ENCODE results near the gene ALG9. TPM values are rescaled to one million over a fixed set of nuclear protein-coding genes. Genes with fewer than 3 reads are reported as not detected.
"Not testable (repeated sequence)": the region's sequence is repeated elsewhere in the genome, so short reads cannot be mapped to it uniquely, and the experiment has no call there.

The ALG9 gene
- total RNA-seq, 1 experiment from 2014 or later = 28.8 TPM

DNA sequence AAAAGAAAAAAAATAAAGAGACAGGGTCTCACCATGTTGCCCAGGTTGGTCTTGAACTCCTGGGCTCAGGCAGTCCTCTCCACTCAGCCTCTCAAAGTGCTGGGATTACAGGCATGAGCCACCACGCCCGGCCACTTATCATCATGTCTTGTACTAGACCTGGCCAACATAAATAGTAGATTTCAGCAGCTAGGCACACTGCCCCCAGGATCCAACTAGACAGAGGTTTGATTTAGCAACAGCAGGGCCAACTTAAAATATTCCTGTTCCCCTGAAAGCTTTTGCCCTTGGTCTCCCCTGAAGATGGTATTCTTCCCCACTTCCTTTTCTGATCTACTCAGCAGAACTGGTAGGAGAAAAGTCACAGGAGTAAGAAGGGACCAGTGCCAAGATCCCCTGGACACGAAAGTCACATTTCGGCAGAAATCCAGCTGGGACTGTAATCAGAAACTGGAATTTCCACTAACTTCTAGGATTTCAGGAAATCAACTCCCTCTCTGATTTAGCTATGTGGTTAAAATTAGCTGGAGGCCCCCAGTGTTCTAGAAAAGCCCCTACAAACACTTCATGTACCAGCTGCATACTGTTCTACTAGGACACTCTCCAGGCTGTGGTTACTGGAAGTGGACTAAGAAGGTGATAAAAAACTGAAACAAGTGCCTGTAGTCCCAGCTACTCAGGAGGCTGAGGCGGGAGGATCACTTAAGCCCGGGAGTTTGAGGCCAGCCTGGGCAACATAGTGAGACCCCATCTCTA lies 96.2 kb downstream of the ALG9 start:
- Mint-ChIP-seq H3K4me3 (ENCODE audit: unreplicated experiment) (no peak overlapping the region), H3K36me3 (ENCODE audit: insufficient read depth, unreplicated experiment) (no peaks in the 10 kb centered on the region), H3K9me3 (ENCODE audit: unreplicated experiment) (no peaks in the 10 kb centered on the region), H3K27me3 (ENCODE audit: insufficient read depth, unreplicated experiment) (no peaks in the 10 kb centered on the region), H3K27ac (ENCODE audit: low read depth, unreplicated experiment) (no peak overlapping the region), H3K4me1 (ENCODE audit: insufficient read depth, unreplicated experiment) (peaks cover 5% of the 10 kb centered on the region)
- ChIA-PET CTCF (interaction anchor here (0.8 to 5.3 kb wide), 8 partner anchors 17 to 322 kb away, joined by 3 to 55 read pairs (median 14); partner anchors contain the start of gene SIK2), POLR2A (interaction anchor here (1.2 to 4.8 kb wide), 2 partner anchors 8 to 163 kb away, joined by 3 to 35 read pairs; partner anchors contain the start of gene PPP2R1B)
- intact Hi-C loops (cut with micrococcal nuclease) = no loop called here
- no TSS peak for BruUV-seq (replicated peaks)
- TF ChIP-seq, protein P1, sequence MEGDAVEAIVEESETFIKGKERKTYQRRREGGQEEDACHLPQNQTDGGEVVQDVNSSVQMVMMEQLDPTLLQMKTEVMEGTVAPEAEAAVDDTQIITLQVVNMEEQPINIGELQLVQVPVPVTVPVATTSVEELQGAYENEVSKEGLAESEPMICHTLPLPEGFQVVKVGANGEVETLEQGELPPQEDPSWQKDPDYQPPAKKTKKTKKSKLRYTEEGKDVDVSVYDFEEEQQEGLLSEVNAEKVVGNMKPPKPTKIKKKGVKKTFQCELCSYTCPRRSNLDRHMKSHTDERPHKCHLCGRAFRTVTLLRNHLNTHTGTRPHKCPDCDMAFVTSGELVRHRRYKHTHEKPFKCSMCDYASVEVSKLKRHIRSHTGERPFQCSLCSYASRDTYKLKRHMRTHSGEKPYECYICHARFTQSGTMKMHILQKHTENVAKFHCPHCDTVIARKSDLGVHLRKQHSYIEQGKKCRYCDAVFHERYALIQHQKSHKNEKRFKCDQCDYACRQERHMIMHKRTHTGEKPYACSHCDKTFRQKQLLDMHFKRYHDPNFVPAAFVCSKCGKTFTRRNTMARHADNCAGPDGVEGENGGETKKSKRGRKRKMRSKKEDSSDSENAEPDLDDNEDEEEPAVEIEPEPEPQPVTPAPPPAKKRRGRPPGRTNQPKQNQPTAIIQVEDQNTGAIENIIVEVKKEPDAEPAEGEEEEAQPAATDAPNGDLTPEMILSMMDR (IDR thresholded peaks at IDR 0.05; ENCODE audit: unreplicated experiment) = no peak
- no peak for DNase-seq (ENCODE audit: unreplicated experiment)

DNA sequence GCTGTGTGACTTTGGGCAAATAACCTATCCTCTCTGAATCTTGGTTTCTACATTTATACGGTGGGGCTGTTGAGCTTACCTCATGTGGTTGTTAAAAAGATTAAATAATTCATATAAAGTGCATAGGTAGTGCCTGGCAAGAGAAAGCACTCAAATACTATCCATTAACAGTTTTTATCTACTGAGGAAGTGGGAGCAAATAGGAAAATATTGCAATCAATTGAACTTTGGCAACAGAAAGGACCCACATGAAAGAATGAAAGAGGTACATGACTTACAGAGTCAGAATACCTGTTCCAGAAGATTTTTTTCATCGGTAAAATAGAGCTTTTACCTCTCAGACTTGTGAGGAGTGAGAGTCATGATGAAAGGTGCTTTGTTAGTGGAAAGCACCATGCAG lies 98.8 kb downstream of the ALG9 start:
- no peaks in the 10 kb centered on the region for H3K36me3 Mint-ChIP-seq (ENCODE audit: insufficient read depth, unreplicated experiment)
- BruUV-seq (replicated peaks) = no TSS peak
- TF ChIP-seq, protein P1 (IDR thresholded peaks at IDR 0.05; ENCODE audit: unreplicated experiment) = no peak
- peaks cover 5% of the 10 kb centered on the region for H3K4me1 Mint-ChIP-seq (ENCODE audit: insufficient read depth, unreplicated experiment)
- ChIA-PET POLR2A (interaction anchor here (0.6 kb wide), 1 partner anchor 22 kb away, joined by 3 read pairs; no protein-coding TSS in a partner anchor), CTCF (interaction anchor here (1.4 kb wide), 1 partner anchor 144 kb away, joined by 3 read pairs; no protein-coding TSS in a partner anchor)
- no peak overlapping the region for H3K27ac Mint-ChIP-seq (ENCODE audit: low read depth, unreplicated experiment)
- no peaks in the 10 kb centered on the region for H3K27me3 Mint-ChIP-seq (ENCODE audit: insufficient read depth, unreplicated experiment)
- no peaks in the 10 kb centered on the region for H3K9me3 Mint-ChIP-seq (ENCODE audit: unreplicated experiment)
- intact Hi-C loops (cut with micrococcal nuclease) = no loop called here
- H3K4me3 Mint-ChIP-seq (ENCODE audit: unreplicated experiment) = no peak overlapping the region
- no peak for DNase-seq (ENCODE audit: unreplicated experiment)

DNA sequence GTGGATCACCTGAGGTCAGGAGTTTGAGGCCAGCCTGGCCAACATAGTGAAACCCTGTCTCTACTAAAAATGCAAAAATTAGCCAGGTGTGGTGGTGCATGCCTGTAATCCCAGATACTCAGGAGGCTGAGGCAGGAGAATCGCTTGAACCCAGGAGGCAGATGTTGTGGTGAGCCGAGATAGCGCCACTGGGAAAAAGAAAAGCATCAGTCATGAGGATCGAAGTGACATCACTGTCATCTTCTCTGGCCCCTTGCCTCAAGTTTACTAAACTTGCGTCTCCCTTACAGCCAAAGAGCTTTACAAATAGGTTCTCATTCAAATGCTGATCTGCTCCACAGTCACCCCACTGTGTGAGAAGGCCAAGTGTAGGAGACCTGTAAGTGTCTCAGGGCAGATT lies 100.2 kb downstream of the ALG9 start:
- intact Hi-C loops (cut with micrococcal nuclease); DNase-seq (ENCODE audit: unreplicated experiment); H3K9me3 Mint-ChIP-seq (ENCODE audit: unreplicated experiment); H3K36me3 Mint-ChIP-seq (ENCODE audit: insufficient read depth, unreplicated experiment); H3K4me3 Mint-ChIP-seq (ENCODE audit: unreplicated experiment); H3K27ac Mint-ChIP-seq (ENCODE audit: low read depth, unreplicated experiment); H3K27me3 Mint-ChIP-seq (ENCODE audit: insufficient read depth, unreplicated experiment); BruUV-seq (replicated peaks): not testable (repeated sequence)
- peaks cover 13% of the 10 kb centered on the region for H3K4me1 Mint-ChIP-seq (ENCODE audit: insufficient read depth, unreplicated experiment)
- ChIA-PET CTCF (interaction anchor here (1.9 kb wide), 1 partner anchor 71 kb away, joined by 7 read pairs; no protein-coding TSS in a partner anchor), POLR2A (interaction anchor here (1.0 kb wide), 1 partner anchor 30 kb away, joined by 3 read pairs; no protein-coding TSS in a partner anchor)

DNA sequence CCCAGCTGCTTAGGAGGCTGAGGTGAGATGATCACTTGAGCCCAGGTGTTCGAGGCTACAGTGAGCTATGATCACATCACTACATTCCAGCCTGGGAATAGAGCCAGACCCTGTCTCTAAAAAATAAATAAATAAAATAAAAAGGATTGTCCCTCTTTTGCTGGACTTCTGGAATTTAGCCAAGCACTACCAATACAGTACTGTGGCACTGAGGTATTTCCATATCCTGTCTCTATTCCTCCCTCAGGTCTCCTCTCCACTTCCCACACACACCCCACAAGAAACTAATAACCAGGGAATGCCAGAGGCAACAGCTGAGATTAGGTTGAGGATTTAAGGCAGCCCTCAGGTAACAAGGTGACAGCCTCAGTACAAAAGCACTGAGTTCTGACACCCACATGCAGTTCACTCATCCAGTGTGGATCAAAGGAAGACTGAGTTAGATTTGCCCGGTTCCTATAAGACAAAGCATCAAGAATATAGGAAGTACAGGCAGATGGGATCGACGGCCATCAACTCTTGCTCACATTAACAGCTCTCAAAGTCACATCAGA lies 100.7 kb downstream of the ALG9 start:
- no peak for DNase-seq (ENCODE audit: unreplicated experiment)
- intact Hi-C loops (cut with micrococcal nuclease) = no loop called here
- Mint-ChIP-seq H3K36me3 (ENCODE audit: insufficient read depth, unreplicated experiment) (no peaks in the 10 kb centered on the region), H3K27me3 (ENCODE audit: insufficient read depth, unreplicated experiment) (no peaks in the 10 kb centered on the region), H3K9me3 (ENCODE audit: unreplicated experiment) (no peaks in the 10 kb centered on the region), H3K4me3 (ENCODE audit: unreplicated experiment) (no peak overlapping the region), H3K27ac (ENCODE audit: low read depth, unreplicated experiment) (no peak overlapping the region), H3K4me1 (ENCODE audit: insufficient read depth, unreplicated experiment) (peaks cover 13% of the 10 kb centered on the region)
- no TSS peak for BruUV-seq (replicated peaks)
- POLR2A ChIA-PET = interaction anchor here (0.6 to 1.0 kb wide), 2 partner anchors 31 to 78 kb away, joined by 3 read pairs; no protein-coding TSS in a partner anchor
- TF ChIP-seq, protein P1 (IDR thresholded peaks at IDR 0.05; ENCODE audit: unreplicated experiment) = no peak
- CTCF ChIA-PET = interaction anchor here (1.0 to 1.9 kb wide), 2 partner anchors 72 to 168 kb away, joined by 3 to 7 read pairs; partner anchors contain the start of gene SIK2
